ENCODE measurements around the gene PRKAR1A. TPM values are rescaled to one million over a fixed set of nuclear protein-coding genes. Genes with fewer than 3 reads are reported as not detected.
"Not testable (repeated sequence)": the region's sequence is repeated elsewhere in the genome, so short reads cannot be mapped to it uniquely, and the experiment has no call there.

Gene PRKAR1A
- 100 to 1,000 TPM; 200 to 203 TPM for total RNA-seq

- Mint-ChIP-seq H3K27ac (peak within 1 kb of the TSS; percentile 96), H3K4me1 (peaks cover 57% of the 10 kb centered on the region), H3K36me3 (ENCODE audit: low read depth) (peaks cover 28% of the 10 kb centered on the region), H3K27me3 (no peaks in the 10 kb centered on the region), H3K4me3 (peak within 1 kb of the TSS; percentile 92), H3K9me3 (no peaks in the 10 kb centered on the region)
- ChIA-PET CTCF (interaction anchor here (0.6 to 1.7 kb wide), 8 partner anchors 9 to 509 kb away, joined by 3 to 13 read pairs (median 3); no protein-coding TSS in a partner anchor), POLR2A (interaction anchor here (0.6 kb wide), 1 partner anchor 914 kb away, joined by 4 read pairs; no protein-coding TSS in a partner anchor)
- peak; percentile 95 for DNase-seq
Measured at GRCh38 chr17:68512247-68512959, at the start of gene PRKAR1A. TSS of gene PRKAR1A (plus strand) at chr17:68512430. CDS start at chr17:68515400, 2,970 bp downstream.

DNA sequence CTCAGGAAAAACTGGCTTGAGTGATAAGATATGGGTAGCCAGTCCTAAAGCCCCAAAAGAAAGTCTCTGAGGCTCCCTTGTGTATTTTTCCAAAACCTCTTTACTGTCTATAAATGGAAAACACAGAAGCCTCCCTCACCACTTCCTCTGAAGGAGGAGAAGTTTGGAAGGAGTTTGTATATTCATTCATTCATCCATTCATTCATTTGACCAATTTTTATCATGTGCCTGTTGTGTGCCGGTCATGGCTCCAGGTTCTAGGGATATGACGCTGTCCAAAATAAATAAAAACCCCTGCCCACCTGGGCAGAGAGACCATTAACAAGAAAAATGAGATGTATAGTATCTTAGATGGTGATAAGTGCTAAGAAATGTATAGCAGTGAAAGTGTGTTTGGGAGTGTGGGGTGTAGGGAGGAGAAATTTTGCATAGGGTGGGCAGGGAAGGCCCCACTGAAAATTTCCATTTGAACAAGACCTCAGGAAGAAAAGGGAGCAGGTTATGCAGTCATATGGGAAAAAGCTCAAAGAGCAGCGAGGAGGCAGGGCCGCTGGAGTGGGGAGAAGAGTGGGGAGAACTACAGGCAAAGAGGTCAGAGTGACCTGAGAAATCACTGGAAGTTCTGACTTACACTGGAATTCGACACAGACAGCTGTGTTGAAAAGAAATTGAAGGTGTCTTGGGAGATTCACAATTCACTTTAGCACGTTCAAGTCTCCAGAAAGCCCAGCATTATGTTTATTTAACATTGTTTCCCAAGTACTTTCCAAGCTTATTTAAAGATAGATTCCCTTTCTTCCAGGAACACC is 48.8 kb upstream of the PRKAR1A start:
- no peaks in the 10 kb centered on the region for H3K9me3 Mint-ChIP-seq
- no peaks in the 10 kb centered on the region for H3K36me3 Mint-ChIP-seq (ENCODE audit: low read depth)
- H3K27me3 Mint-ChIP-seq, result peaks cover 11% of the 10 kb centered on the region
- no peak overlapping the region for H3K4me3 Mint-ChIP-seq
- H3K27ac Mint-ChIP-seq, result peak overlapping the region; percentile 95
- ChIA-PET CTCF (interaction anchor here (0.7 to 1.4 kb wide), 3 partner anchors 25 to 263 kb away, joined by 3 to 4 read pairs (median 4); no protein-coding TSS in a partner anchor), POLR2A (no interaction called here)
- DNase-seq, result no peak
- H3K4me1 Mint-ChIP-seq, result peaks cover 59% of the 10 kb centered on the region

GRCh38 chr17:68468334-68468733 is 43.9 kb upstream of the PRKAR1A start:
- H3K27ac Mint-ChIP-seq, result no peak overlapping the region
- ChIA-PET POLR2A (interaction anchor here (1.2 kb wide), 1 partner anchor 20 kb away, joined by 4 read pairs; no protein-coding TSS in a partner anchor), CTCF (interaction anchor here (1.4 kb wide), 1 partner anchor 263 kb away, joined by 4 read pairs; no protein-coding TSS in a partner anchor)

GRCh38 chr17:68468788-68469187 is 43.4 kb upstream of the PRKAR1A start:
- H3K4me3 Mint-ChIP-seq, result no peak overlapping the region
- no peak for DNase-seq
- ChIA-PET POLR2A (interaction anchor here (1.2 kb wide), 1 partner anchor 20 kb away, joined by 4 read pairs; no protein-coding TSS in a partner anchor), CTCF (no interaction called here)
- H3K27me3 Mint-ChIP-seq, result peaks cover 31% of the 10 kb centered on the region
- H3K36me3 Mint-ChIP-seq (ENCODE audit: low read depth), result no peaks in the 10 kb centered on the region
- H3K9me3 Mint-ChIP-seq, result no peaks in the 10 kb centered on the region
- H3K27ac Mint-ChIP-seq, result no peak overlapping the region
- H3K4me1 Mint-ChIP-seq, result peaks cover 11% of the 10 kb centered on the region

More at GRCh38 chr17:68468334-68468733, 43.9 kb upstream of the PRKAR1A start:
- Mint-ChIP-seq H3K4me1 (peaks cover 13% of the 10 kb centered on the region), H3K27me3 (peaks cover 31% of the 10 kb centered on the region), H3K36me3 (ENCODE audit: low read depth) (no peaks in the 10 kb centered on the region), H3K9me3 (no peaks in the 10 kb centered on the region), H3K4me3 (no peak overlapping the region)
- DNase-seq, result no peak

DNA sequence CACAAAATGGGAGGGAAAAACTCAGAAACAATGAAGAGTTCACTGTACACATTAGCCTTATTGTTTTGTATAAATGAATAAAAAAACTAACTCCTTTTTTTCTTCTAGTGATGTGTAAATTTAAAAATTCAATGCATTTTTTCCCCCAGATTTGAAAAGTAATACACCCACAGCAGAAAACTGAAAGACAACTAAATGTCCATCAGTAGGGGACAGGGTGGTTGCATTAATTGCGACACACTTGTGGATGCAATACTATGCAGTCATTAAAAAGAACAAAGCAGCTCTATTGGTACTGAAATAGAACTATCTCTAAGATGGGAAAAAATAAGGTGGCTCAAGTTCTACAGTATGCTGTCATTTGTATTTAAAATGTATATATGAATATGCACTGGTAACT is 41.3 kb upstream of the PRKAR1A start:
- ChIA-PET CTCF (interaction anchor here (0.6 to 1.2 kb wide), 3 partner anchors 12 to 27 kb away, joined by 3 read pairs; no protein-coding TSS in a partner anchor), POLR2A (no interaction called here)
- H3K27me3 Mint-ChIP-seq, result peaks cover 33% of the 10 kb centered on the region
- H3K4me1 Mint-ChIP-seq, result peaks cover 2% of the 10 kb centered on the region
- H3K9me3 Mint-ChIP-seq, result no peaks in the 10 kb centered on the region
- H3K4me3 Mint-ChIP-seq, result no peak overlapping the region
- no peak for DNase-seq
- H3K36me3 Mint-ChIP-seq (ENCODE audit: low read depth), result no peaks in the 10 kb centered on the region
- no peak overlapping the region for H3K27ac Mint-ChIP-seq

GRCh38 chr17:68480885-68481284 is 31.3 kb upstream of the PRKAR1A start:
- Mint-ChIP-seq H3K27me3 (peaks cover 43% of the 10 kb centered on the region), H3K9me3 (peaks cover 6% of the 10 kb centered on the region), H3K4me3 (no peak overlapping the region), H3K27ac (no peak overlapping the region), H3K36me3 (ENCODE audit: low read depth) (peaks cover 4% of the 10 kb centered on the region), H3K4me1 (peaks cover 5% of the 10 kb centered on the region)
- POLR2A ChIA-PET, result no interaction called here
- CTCF ChIA-PET, result interaction anchor here (0.5 to 0.7 kb wide), 2 partner anchors 17 to 53 kb away, joined by 3 to 4 read pairs; no protein-coding TSS in a partner anchor
- no peak for DNase-seq

DNA sequence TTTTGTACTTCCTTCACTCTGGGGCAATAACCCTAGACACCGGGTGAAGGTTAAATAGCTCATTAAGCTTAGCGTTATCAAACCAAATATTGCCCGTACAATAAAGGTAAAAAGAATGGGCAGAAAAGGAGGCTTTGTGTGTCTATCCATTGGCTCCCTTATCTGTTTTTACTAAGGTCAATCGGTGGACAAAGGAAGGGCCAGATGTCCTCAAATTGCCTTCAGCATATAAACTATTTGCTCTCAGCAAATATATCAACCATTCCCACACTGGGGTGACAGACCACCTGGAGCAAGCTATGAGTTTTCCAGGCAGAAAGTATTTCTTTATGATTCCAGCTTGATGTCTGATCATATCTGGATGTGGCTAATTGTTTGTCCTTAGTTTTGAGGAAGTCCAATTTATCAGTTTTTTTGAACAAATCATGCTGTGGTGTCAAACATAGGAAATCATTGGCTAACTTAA is 29.6 kb upstream of the PRKAR1A start:
- Mint-ChIP-seq H3K4me1 (peaks cover 20% of the 10 kb centered on the region), H3K27me3 (peaks cover 47% of the 10 kb centered on the region), H3K36me3 (ENCODE audit: low read depth) (peaks cover 4% of the 10 kb centered on the region), H3K27ac (no peak overlapping the region), H3K9me3 (peaks cover 6% of the 10 kb centered on the region), H3K4me3 (no peak overlapping the region)
- CTCF ChIA-PET, result interaction anchor here (0.5 to 1.4 kb wide), 4 partner anchors 10 to 15 kb away, joined by 3 to 5 read pairs (median 3); no protein-coding TSS in a partner anchor
- no peak for DNase-seq
- POLR2A ChIA-PET, result no interaction called here

DNA sequence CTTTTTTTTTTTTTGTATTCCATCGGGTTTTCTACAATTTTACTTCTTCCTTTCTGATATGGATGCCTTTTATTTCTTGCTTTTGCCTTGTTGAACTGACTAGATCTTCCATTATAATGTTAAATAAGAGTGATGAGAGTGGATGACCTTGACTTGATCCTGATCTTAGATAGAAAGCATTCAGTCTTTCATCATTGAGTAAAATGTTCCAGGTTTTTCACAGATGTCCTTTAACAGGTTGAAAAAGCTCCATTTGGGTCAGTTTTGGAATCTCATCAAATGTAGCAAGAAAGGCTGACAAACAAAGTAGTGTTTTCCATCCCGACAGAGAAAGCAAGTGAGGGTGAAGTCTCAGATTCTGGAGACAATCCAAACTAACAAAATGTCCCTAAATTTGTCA is 27.8 kb upstream of the PRKAR1A start:
- Mint-ChIP-seq H3K4me1 (peaks cover 28% of the 10 kb centered on the region), H3K27me3 (peaks cover 44% of the 10 kb centered on the region), H3K9me3 (peaks cover 2% of the 10 kb centered on the region), H3K27ac (no peak overlapping the region), H3K4me3 (no peak overlapping the region), H3K36me3 (ENCODE audit: low read depth) (peaks cover 3% of the 10 kb centered on the region)
- POLR2A ChIA-PET, result no interaction called here
- CTCF ChIA-PET, result interaction anchor here (1.9 kb wide), 1 partner anchor 12 kb away, joined by 7 read pairs; no protein-coding TSS in a partner anchor
- no peak for DNase-seq

- ChIA-PET CTCF (no interaction called here), POLR2A (no interaction called here)
- Mint-ChIP-seq H3K9me3 (no peaks in the 10 kb centered on the region), H3K27ac (no peak overlapping the region), H3K27me3 (peaks cover 20% of the 10 kb centered on the region), H3K36me3 (ENCODE audit: low read depth) (no peaks in the 10 kb centered on the region), H3K4me1 (peaks cover 28% of the 10 kb centered on the region), H3K4me3 (no peak overlapping the region)
- DNase-seq, result no peak
Measured at GRCh38 chr17:68489919-68490318, 22.3 kb upstream of the PRKAR1A start.

GRCh38 chr17:68491381-68492231 is 20.6 kb upstream of the PRKAR1A start:
- peaks cover 3% of the 10 kb centered on the region for H3K27me3 Mint-ChIP-seq
- H3K36me3 Mint-ChIP-seq (ENCODE audit: low read depth), result peaks cover 2% of the 10 kb centered on the region
- DNase-seq, result no peak
- ChIA-PET CTCF (no interaction called here), POLR2A (interaction anchor here (0.6 kb wide), 1 partner anchor 304 kb away, joined by 3 read pairs; no protein-coding TSS in a partner anchor)
- no peak overlapping the region for H3K4me3 Mint-ChIP-seq
- peaks cover 6% of the 10 kb centered on the region for H3K9me3 Mint-ChIP-seq
- no peak overlapping the region for H3K27ac Mint-ChIP-seq
- peaks cover 29% of the 10 kb centered on the region for H3K4me1 Mint-ChIP-seq

DNA sequence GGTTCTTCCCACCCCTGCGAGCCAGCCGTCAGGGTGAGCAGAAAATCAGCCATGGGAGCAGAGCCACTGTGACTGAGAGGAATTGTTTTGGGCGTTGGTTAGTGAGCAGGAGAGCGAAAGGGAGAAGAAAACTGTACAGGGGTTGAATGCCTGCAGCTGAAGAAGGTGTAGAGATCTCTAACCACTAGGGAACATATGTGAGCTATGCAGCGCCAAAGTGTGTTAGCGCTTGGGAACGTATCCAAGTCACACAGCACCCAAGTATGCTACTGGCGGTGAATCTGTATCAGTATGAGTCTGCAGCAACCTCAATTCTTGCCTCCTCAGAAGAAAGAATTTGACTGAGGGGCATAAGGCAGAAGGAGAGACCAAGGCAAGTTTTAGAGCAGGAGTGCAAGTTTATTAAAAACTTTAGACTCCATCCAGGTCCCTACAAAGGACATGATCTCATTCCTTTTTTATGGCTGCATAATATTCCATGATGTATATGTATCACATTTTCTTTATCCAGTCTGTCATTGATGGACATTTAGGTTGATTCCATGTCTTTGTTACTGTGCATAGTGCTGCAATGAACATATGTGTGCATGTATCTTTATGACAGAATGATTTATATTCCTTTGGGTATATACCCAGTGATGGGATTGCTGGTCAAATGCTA is 19.7 kb upstream of the PRKAR1A start:
- ChIA-PET CTCF (interaction anchor here (0.7 kb wide), 1 partner anchor 10 kb away, joined by 3 read pairs; no protein-coding TSS in a partner anchor), POLR2A (interaction anchor here (0.6 kb wide), 1 partner anchor 305 kb away, joined by 3 read pairs; no protein-coding TSS in a partner anchor)
- H3K9me3 Mint-ChIP-seq; H3K36me3 Mint-ChIP-seq (ENCODE audit: low read depth); DNase-seq; H3K27me3 Mint-ChIP-seq; H3K4me3 Mint-ChIP-seq; H3K27ac Mint-ChIP-seq: not testable (repeated sequence)
- peaks cover 21% of the 10 kb centered on the region for H3K4me1 Mint-ChIP-seq
